Activated naive CD4-positive, alpha-beta T cell treated with anti-CD3 and anti-CD28 coated beads, Interleukin-2, amount 10 ng/mL, durations not matched to agents 7 days and 5 days (primary cell): Measurements from ENCODE around the gene ERCC2.

Experiments
- CTCF ChIA-PET: fragments of 350-600 bp; sonication (Branson Sonifier 250); formaldehyde crosslinking; loops from one replicate; lab custom pipeline; 2021; ENCODE audit warnings: antibody characterized with exemption; lab: Charles Lee
- DNase-seq: peaks from one replicate; pipeline ENCODE4 v3.0.0-alpha.2; 2020
- H3K27ac Mint-ChIP-seq: one replicate; pipeline ENCODE4 v1.8.0; 2021; ENCODE audit warnings: mild to moderate bottlenecking, moderate library complexity, mixed read lengths
- H3K27me3 Mint-ChIP-seq: one replicate; pipeline ENCODE4 v1.8.0; 2021; ENCODE audit warnings: mild to moderate bottlenecking, mixed read lengths
- H3K36me3 Mint-ChIP-seq: one replicate; pipeline ENCODE4 v1.8.0; 2021; ENCODE audit warnings: mixed read lengths
- H3K4me1 Mint-ChIP-seq: one replicate; pipeline ENCODE4 v1.8.0; 2021; ENCODE audit warnings: mixed read lengths
- H3K4me3 Mint-ChIP-seq: one replicate; pipeline ENCODE4 v1.8.0; 2021; ENCODE audit warnings: mild to moderate bottlenecking, moderate library complexity, mixed read lengths
- H3K9me3 Mint-ChIP-seq: one replicate; pipeline ENCODE4 v1.8.0; 2021; ENCODE audit warnings: mixed read lengths

ERCC2 gene

DNA sequence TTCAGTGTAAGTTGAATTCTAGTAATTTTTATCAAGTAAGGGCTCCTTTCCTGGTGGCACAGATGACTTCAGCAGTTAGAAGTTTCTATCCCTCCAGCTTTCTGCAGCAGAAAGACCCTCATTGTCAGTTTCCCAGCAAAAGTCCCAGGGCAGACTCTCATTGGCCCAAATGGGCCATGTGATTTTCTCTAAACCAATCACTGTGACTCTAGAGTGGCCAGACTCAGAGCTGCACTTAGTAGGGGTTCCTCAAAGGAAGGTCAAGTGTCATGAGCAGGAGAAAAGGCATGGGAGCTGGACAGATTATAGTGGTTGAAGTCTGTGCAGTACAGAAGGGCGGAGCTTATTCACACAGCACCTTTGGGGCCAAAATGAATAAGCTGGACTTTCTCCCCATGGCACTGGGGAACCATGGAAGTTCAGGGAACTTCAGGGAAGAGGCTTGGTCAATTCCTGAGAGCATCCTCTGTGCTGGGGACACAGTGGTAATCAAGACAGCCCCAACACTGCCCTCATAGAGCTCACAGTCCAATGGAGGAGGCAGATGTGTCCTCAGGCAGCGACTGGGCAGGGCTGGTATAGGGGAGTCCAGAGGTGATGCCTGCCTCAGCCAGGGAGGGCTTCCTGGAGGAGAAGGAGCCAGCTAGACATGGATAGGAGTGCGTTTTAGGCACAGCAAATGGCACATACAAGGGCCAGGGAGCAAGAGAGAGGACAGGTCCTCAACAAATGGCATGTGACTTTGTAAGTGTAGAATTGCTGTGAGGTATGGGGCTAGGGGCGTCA is 66.0 kb downstream of the ERCC2 start:
- Mint-ChIP-seq H3K36me3 (no peaks in the 10 kb centered on the region), H3K4me3 (no peak overlapping the region), H3K27me3 (peaks cover 15% of the 10 kb centered on the region), H3K4me1 (no peaks in the 10 kb centered on the region), H3K9me3 (no peaks in the 10 kb centered on the region), H3K27ac (peak overlapping the region; percentile 29)
- no peak for DNase-seq
- CTCF ChIA-PET: interaction anchor here (0.9 kb wide), 1 partner anchor 212 kb away, joined by 3 read pairs; no protein-coding TSS in a partner anchor

DNA sequence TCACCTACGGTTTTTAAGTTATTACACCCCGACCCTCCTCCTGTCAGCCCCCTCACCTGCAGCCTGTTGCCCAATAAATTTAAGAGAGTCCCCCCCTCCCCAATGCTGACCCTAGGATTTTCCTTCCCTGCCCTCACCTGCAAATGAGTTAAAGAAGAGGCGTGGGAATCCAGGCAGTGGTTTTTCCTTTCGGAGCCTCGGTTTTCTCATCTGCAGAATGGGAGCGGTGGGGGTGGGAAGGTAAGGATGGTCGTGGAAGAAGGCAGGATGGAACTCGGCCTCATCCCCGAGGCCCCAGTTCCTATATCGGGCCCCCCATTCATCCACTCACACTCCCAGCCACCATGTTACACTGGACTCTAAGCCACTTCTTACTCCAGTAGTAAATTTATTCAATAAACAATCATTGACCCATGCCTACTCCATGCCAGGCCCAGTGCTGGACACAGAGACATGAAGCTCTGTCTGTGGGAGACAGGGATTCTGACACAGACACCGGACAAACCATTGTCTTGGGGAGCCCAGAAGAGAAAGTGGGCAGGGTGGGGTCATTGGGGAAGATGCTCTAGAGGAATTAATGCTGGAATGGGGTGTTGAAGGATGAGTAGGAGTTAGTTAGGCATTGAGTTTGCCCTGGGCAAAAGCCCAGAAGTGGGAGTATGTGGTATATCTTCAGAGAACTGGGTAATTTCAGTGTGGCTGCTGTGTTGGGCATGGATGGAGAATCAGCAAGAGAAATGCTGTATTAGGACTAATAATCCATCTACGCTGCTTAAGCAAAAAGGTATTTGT is 66.9 kb downstream of the ERCC2 start:
- Mint-ChIP-seq H3K27ac (no peak overlapping the region), H3K27me3 (peaks cover 15% of the 10 kb centered on the region), H3K36me3 (no peaks in the 10 kb centered on the region), H3K4me1 (no peaks in the 10 kb centered on the region), H3K9me3 (no peaks in the 10 kb centered on the region), H3K4me3 (no peak overlapping the region)
- DNase-seq: no peak
- CTCF ChIA-PET: no interaction called here

DNA sequence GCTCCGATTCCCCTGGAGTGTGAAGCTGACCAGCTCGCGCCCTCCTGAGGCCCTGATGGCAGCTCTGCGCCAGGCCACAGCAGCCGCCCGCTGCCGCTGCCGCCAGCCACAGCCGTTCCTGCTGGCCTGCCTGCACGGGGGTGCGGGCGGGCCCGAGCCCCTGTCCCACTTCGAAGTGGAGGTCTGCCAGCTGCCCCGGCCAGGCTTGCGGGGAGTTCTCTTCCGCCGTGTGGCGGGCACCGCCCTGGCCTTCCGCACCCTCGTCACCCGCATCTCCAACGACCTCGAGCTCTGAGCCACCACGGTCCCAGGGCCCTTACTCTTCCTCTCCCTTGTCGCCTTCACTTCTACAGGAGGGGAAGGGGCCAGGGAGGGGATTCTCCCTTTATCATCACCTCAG is 68.0 kb downstream of the ERCC2 start:
- H3K27me3 Mint-ChIP-seq: peaks cover 15% of the 10 kb centered on the region
- H3K4me3 Mint-ChIP-seq: no peak overlapping the region

More for the DNA sequence above, 68.0 kb downstream of the ERCC2 start:
- no peaks in the 10 kb centered on the region for H3K9me3 Mint-ChIP-seq
- CTCF ChIA-PET: no interaction called here
- no peak for DNase-seq
- no peaks in the 10 kb centered on the region for H3K4me1 Mint-ChIP-seq
- no peaks in the 10 kb centered on the region for H3K36me3 Mint-ChIP-seq
- H3K27ac Mint-ChIP-seq: no peak overlapping the region
